ENCODE data around the gene ETS1. TPM values are rescaled to one million over a fixed set of nuclear protein-coding genes. Genes with fewer than 3 reads are reported as not detected.

Gene ETS1
- total RNA-seq, 4 donors from 2014 or later: 16.8 to 24.9 (median 21.8) TPM

GRCh38 chr11:128437136-128437535, 150.2 kb downstream of the ETS1 start:
- Histone ChIP-seq H3K4me1 (no peaks in the 10 kb centered on the region), H3K27ac (no peak overlapping the region), H3K4me3 (no peak overlapping the region), H3K9me3 (no peaks in the 10 kb centered on the region), H3K36me3 (no peaks in the 10 kb centered on the region), H3K27me3 (no peaks in the 10 kb centered on the region)
- TF ChIP-seq CTCF (IDR thresholded peaks at IDR 0.05 in 4 of 5, conservative IDR thresholded peaks at IDR 0.05 in 1 of 5) (no peak), POLR2A (IDR thresholded peaks at IDR 0.05) (no peak)
- no peak for DNase-seq
- ATAC-seq: peak in 1 of 2 donors; percentile 19
- in situ Hi-C loops (cut with MboI; ENCODE audit: low sequenced_read_pairs in 4 of 4): no loop called here
- intact Hi-C loops (cut with DNase I; ENCODE audit: low total_unique reads): no loop called here

GRCh38 chr11:128434818-128435217, 152.5 kb downstream of the ETS1 start:
- Histone ChIP-seq H3K36me3 (no peaks in the 10 kb centered on the region), H3K27me3 (no peaks in the 10 kb centered on the region), H3K4me1 (no peaks in the 10 kb centered on the region), H3K9me3 (no peaks in the 10 kb centered on the region), H3K27ac (no peak overlapping the region), H3K4me3 (no peak overlapping the region)
- no peak for TF ChIP-seq POLR2A (IDR thresholded peaks at IDR 0.05)
- no peak for TF ChIP-seq CTCF (IDR thresholded peaks at IDR 0.05 in 4 of 5, conservative IDR thresholded peaks at IDR 0.05 in 1 of 5)
- intact Hi-C loops (cut with DNase I; ENCODE audit: low total_unique reads): no loop called here
- no peak for ATAC-seq
- in situ Hi-C loops (cut with MboI; ENCODE audit: low sequenced_read_pairs in 4 of 4): no loop called here
- DNase-seq: no peak

GRCh38 chr11:128434411-128434810, 152.9 kb downstream of the ETS1 start:
- no peak for TF ChIP-seq POLR2A (IDR thresholded peaks at IDR 0.05)
- no peak for TF ChIP-seq CTCF (IDR thresholded peaks at IDR 0.05 in 4 of 5, conservative IDR thresholded peaks at IDR 0.05 in 1 of 5)
- Histone ChIP-seq H3K4me1 (no peaks in the 10 kb centered on the region), H3K9me3 (no peaks in the 10 kb centered on the region), H3K4me3 (no peak overlapping the region), H3K36me3 (no peaks in the 10 kb centered on the region), H3K27me3 (no peaks in the 10 kb centered on the region), H3K27ac (no peak overlapping the region)
- intact Hi-C loops (cut with DNase I; ENCODE audit: low total_unique reads): no loop called here
- no peak for ATAC-seq
- DNase-seq: no peak
- in situ Hi-C loops (cut with MboI; ENCODE audit: low sequenced_read_pairs in 4 of 4): no loop called here

GRCh38 chr11:128432926-128433325, 154.4 kb downstream of the ETS1 start:
- TF ChIP-seq CTCF (IDR thresholded peaks at IDR 0.05 in 4 of 5, conservative IDR thresholded peaks at IDR 0.05 in 1 of 5): no peak
- no peak for TF ChIP-seq POLR2A (IDR thresholded peaks at IDR 0.05)
- Histone ChIP-seq H3K4me3 (no peak overlapping the region), H3K27me3 (no peaks in the 10 kb centered on the region), H3K4me1 (no peaks in the 10 kb centered on the region), H3K36me3 (no peaks in the 10 kb centered on the region), H3K9me3 (no peaks in the 10 kb centered on the region), H3K27ac (no peak overlapping the region)
- in situ Hi-C loops (cut with MboI; ENCODE audit: low sequenced_read_pairs in 4 of 4): no loop called here
- ATAC-seq: no peak
- intact Hi-C loops (cut with DNase I; ENCODE audit: low total_unique reads): no loop called here
- DNase-seq: no peak

DNA sequence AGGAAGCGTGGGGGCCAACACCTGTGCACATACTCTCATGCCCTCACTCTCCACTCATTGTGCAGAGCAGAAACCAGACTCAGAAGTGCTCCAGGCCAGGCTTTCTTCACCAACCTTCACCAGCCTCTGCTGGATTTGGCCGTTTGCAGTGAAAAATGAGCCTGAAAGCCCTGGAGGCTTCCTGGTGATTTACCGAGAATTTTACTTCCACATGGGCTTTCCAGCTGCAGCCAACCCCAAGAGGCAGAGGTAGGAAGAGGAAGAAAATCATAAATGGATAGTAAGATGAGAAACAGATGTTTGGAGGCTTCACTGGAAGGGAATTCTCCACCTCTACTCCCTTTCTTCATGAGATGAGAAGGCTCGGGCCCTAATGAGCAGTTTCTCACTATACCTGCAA, 155.4 kb downstream of the ETS1 start:
- no peaks in the 10 kb centered on the region for H3K27me3 ChIP-seq
- intact Hi-C loops (cut with DNase I; ENCODE audit: low total_unique reads) (no loop called here), in situ Hi-C loops (cut with MboI; ENCODE audit: low sequenced_read_pairs in 4 of 4) (no loop called here)
- no peaks in the 10 kb centered on the region for H3K36me3 ChIP-seq
- DNase-seq (no peak), ATAC-seq (no peak)
- no peaks in the 10 kb centered on the region for H3K9me3 ChIP-seq
- H3K4me1 ChIP-seq: no peaks in the 10 kb centered on the region
- no peak for TF ChIP-seq POLR2A (IDR thresholded peaks at IDR 0.05)
- no peak for TF ChIP-seq CTCF (IDR thresholded peaks at IDR 0.05 in 4 of 5, conservative IDR thresholded peaks at IDR 0.05 in 1 of 5)
- no peak overlapping the region for H3K4me3 ChIP-seq
- no peak overlapping the region for H3K27ac ChIP-seq

Measured in gastrocnemius medialis (tissue), 4 donors.